ENCODE data around the gene PARN. TPM values are rescaled to one million over a fixed set of nuclear protein-coding genes. Genes with fewer than 3 reads are reported as not detected.
A peak's percentile ranks its signal among the peaks of the same experiment; 100 is the strongest.

The PARN gene
- total RNA-seq, 1 donor from 2014 or later: 25.2 TPM

GRCh38 chr16:14531613-14532012, 98.4 kb downstream of the PARN start:
- no peaks in the 10 kb centered on the region for H3K27me3 Mint-ChIP-seq (ENCODE audit: unreplicated experiment)
- DNase-seq (ENCODE audit: low spot score): no peak
- peaks cover 5% of the 10 kb centered on the region for H3K4me1 Mint-ChIP-seq (ENCODE audit: unreplicated experiment)
- H3K36me3 Mint-ChIP-seq (ENCODE audit: low read depth, unreplicated experiment): peaks cover 6% of the 10 kb centered on the region
- no peaks in the 10 kb centered on the region for H3K9me3 Mint-ChIP-seq (ENCODE audit: unreplicated experiment)
- H3K27ac Mint-ChIP-seq (ENCODE audit: unreplicated experiment): no peak overlapping the region
- H3K4me3 Mint-ChIP-seq (ENCODE audit: unreplicated experiment): no peak overlapping the region
- TF ChIP-seq CTCF (IDR thresholded peaks at IDR 0.05; ENCODE audit: unreplicated experiment): no peak

GRCh38 chr16:14531101-14531500, 99.0 kb downstream of the PARN start:
- peaks cover 5% of the 10 kb centered on the region for H3K4me1 Mint-ChIP-seq (ENCODE audit: unreplicated experiment)
- no peaks in the 10 kb centered on the region for H3K9me3 Mint-ChIP-seq (ENCODE audit: unreplicated experiment)
- no peak overlapping the region for H3K4me3 Mint-ChIP-seq (ENCODE audit: unreplicated experiment)
- DNase-seq (ENCODE audit: low spot score): no peak
- no peak for TF ChIP-seq CTCF (IDR thresholded peaks at IDR 0.05; ENCODE audit: unreplicated experiment)
- H3K27ac Mint-ChIP-seq (ENCODE audit: unreplicated experiment): no peak overlapping the region
- peaks cover 6% of the 10 kb centered on the region for H3K36me3 Mint-ChIP-seq (ENCODE audit: low read depth, unreplicated experiment)
- no peaks in the 10 kb centered on the region for H3K27me3 Mint-ChIP-seq (ENCODE audit: unreplicated experiment)

GRCh38 chr16:14530046-14530445, 100.0 kb downstream of the PARN start:
- DNase-seq (ENCODE audit: low spot score): no peak
- H3K4me1 Mint-ChIP-seq (ENCODE audit: unreplicated experiment): peaks cover 5% of the 10 kb centered on the region
- no peak overlapping the region for H3K4me3 Mint-ChIP-seq (ENCODE audit: unreplicated experiment)
- H3K27me3 Mint-ChIP-seq (ENCODE audit: unreplicated experiment): no peaks in the 10 kb centered on the region
- no peak for TF ChIP-seq CTCF (IDR thresholded peaks at IDR 0.05; ENCODE audit: unreplicated experiment)
- peaks cover 6% of the 10 kb centered on the region for H3K36me3 Mint-ChIP-seq (ENCODE audit: low read depth, unreplicated experiment)
- H3K27ac Mint-ChIP-seq (ENCODE audit: unreplicated experiment): no peak overlapping the region
- H3K9me3 Mint-ChIP-seq (ENCODE audit: unreplicated experiment): no peaks in the 10 kb centered on the region

- Mint-ChIP-seq H3K36me3 (ENCODE audit: low read depth, unreplicated experiment) (peaks cover 6% of the 10 kb centered on the region), H3K4me1 (ENCODE audit: unreplicated experiment) (peaks cover 5% of the 10 kb centered on the region), H3K9me3 (ENCODE audit: unreplicated experiment) (no peaks in the 10 kb centered on the region), H3K27ac (ENCODE audit: unreplicated experiment) (no peak overlapping the region), H3K27me3 (ENCODE audit: unreplicated experiment) (no peaks in the 10 kb centered on the region), H3K4me3 (ENCODE audit: unreplicated experiment) (peak overlapping the region; percentile 23)
- TF ChIP-seq CTCF (IDR thresholded peaks at IDR 0.05; ENCODE audit: unreplicated experiment): peak; percentile 70
- peak; percentile 71 for DNase-seq (ENCODE audit: low spot score)
These were observed 100.9 kb downstream of the PARN start for GRCh38 chr16:14529010-14529669.

GRCh38 chr16:14528306-14528705, 101.8 kb downstream of the PARN start:
- Mint-ChIP-seq H3K27ac (ENCODE audit: unreplicated experiment) (no peak overlapping the region), H3K9me3 (ENCODE audit: unreplicated experiment) (no peaks in the 10 kb centered on the region), H3K27me3 (ENCODE audit: unreplicated experiment) (no peaks in the 10 kb centered on the region), H3K36me3 (ENCODE audit: low read depth, unreplicated experiment) (no peaks in the 10 kb centered on the region), H3K4me3 (ENCODE audit: unreplicated experiment) (no peak overlapping the region), H3K4me1 (ENCODE audit: unreplicated experiment) (peaks cover 5% of the 10 kb centered on the region)
- no peak for DNase-seq (ENCODE audit: low spot score)
- TF ChIP-seq CTCF (IDR thresholded peaks at IDR 0.05; ENCODE audit: unreplicated experiment): no peak

Data from endothelial cell (in vitro differentiated cells).